Head of caudate nucleus (tissue), 42 donors: ENCODE data around the gene HS3ST4.

Experiments
- DNase-seq, 42 donors: peaks; one replicate each; pipeline versions ENCODE4 v3.0.0 to v3.0.0-alpha.2; 2020 to 2021; ENCODE audit warnings: mixed read lengths in 7 of 42
- intact Hi-C: fragments of 100-400 bp; cut with DNase I; formaldehyde crosslinking; loops from one replicate; pipeline ENCODE4 v1.15.0; 2022

Gene HS3ST4

GRCh38 chr16:26129997-26130396, 438.2 kb downstream of the HS3ST4 start:
- intact Hi-C loops: no loop called here
- no peak for DNase-seq

DNA sequence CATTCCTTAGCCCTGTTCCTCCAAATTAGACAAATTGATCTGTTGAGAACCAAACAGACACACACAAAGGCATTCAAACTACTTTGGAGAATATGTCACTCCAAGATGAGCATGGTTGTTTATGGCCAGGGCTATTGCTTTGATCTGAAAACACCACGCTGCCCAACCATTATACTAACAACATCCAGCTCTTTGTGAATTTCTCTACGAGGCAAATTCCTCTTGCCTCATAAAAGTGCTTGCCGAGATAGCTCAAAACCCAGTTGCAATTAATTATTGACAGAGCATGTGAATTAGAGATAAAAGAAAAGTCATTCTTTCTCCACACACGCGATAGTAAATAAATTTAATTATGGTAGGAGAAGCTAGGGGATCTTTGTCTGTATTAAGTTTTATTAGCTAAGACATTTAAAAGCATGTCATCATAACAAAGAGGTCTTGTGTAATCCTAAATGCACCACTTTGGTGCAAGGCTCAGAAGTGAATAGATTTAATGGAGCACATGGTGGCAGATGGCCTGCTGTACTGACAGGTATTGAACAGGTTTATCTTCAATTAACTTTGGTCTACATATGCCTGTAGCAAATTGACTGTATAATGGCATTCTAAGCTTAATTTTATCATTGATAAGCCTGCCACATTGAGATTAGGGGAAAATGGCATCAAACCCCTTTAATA, 441.8 kb downstream of the HS3ST4 start:
- intact Hi-C loops: no loop called here
- DNase-seq: no peak

- intact Hi-C loops: no loop called here
- DNase-seq: no peak
Observed at GRCh38 chr16:26134588-26134987, 442.8 kb downstream of the HS3ST4 start.

DNA sequence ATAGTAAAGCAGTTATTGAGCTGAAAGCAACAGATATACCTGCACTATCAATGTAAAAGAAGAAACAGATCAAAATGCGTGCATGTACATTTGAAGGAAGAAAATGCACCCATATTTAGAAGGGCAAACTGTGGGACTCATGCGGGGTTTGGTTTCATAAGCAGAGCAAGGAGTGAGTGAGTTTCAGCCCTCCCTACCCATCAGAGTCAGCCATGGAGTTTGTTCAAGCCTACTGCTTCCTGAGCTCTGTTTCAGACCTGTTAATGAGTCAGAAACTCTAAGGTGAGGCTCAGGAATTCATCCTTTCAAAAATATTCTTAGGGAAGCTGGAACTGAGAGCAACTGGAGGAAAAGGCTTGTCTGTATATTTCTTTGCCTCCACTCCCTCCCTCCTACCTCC, 446.2 kb downstream of the HS3ST4 start:
- intact Hi-C loops: no loop called here
- DNase-seq: peak in 31 of 42 donors; percentile 3 to 80 (median 33)

DNA sequence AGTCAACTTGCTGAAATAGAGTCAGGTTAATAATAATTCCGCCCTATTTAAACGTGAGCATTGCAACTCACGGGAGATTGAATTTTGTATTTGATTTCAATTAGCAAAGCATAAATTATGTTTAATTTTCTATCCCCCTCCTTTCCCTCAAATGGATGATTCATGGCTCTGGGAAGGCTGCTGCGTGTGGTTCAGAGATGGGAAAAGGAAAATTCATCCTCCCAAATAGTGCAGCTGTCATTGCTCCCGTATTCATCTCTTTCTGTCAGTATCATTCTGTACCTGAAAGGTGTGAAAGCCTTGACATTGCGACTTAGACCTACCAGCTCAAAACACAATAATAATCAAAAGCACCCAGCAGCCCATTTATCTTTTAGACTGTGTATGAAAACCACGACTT, 447.3 kb downstream of the HS3ST4 start:
- intact Hi-C loops: no loop called here
- DNase-seq: peak in 16 of 42 donors; percentile 2 to 61 (median 18)

DNA sequence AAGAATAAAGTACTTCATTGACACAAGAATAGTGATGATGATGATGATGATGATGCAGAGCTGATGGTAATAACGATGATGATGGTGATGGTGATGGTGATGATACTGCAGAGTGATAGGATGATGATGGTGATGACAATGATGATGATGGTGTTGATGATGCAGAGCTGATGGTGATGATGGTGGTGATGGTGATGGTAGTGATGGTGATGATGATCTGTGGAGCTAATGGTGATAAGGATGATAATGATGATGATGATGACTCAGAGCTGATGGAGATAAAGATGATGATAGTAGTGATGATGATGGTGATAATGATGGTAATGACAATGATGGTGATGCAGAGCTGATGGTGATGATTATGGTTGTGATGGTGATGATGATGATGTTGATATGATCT, 448.1 kb downstream of the HS3ST4 start:
- intact Hi-C loops: no loop called here

GRCh38 chr16:26149364-26150190, 457.8 kb downstream of the HS3ST4 start:
- intact Hi-C loops: no loop called here
- peak in 16 of 42 donors; percentile 5 to 55 (median 22) for DNase-seq

More for the DNA sequence above, 448.1 kb downstream of the HS3ST4 start:
- no peak for DNase-seq

DNA sequence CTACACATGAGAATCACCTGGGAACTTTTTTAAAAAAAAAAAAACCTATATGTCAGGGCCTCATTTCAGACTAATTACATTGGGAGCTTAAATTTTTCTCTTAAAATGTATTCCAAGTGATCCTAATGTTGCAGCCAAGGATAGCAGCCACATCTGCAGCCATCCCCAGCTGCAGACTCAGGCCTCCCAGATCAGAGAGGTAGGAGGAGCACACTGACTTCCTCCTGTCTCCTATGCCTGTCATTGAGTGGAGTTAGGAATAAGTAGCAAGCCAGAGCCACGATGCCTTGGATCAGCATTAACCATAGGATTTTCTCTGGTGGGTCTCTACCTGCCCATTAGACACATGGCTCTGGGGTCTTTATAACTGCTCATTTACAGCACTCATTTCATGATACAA, 463.5 kb downstream of the HS3ST4 start:
- intact Hi-C loops: no loop called here
- DNase-seq: no peak

GRCh38 chr16:26157319-26157718, 465.6 kb downstream of the HS3ST4 start:
- intact Hi-C loops: no loop called here
- DNase-seq: no peak

- intact Hi-C loops: no loop called here
- no peak for DNase-seq
Observed at GRCh38 chr16:26158142-26158759, 466.5 kb downstream of the HS3ST4 start.

GRCh38 chr16:26161461-26162180, 469.9 kb downstream of the HS3ST4 start:
- DNase-seq: no peak
- intact Hi-C loops: no loop called here

DNA sequence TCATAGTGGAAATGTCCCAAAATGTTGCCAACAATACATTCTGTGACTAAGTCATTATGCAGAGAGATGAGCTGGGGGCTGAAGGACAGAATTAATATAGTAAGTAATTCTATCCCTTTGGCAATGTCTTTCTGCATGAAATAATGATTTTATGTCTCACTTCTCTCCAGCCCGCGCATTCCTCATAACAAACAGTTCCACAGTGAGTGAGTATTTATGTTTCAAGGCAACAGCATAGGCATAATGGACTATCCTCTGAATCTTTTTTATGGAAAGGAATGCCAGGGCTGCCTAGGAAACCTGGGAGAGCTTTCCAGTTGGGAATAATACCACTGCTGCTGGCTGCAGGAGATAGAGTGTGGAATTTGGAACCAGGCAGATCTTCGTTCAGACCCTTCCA, 477.7 kb downstream of the HS3ST4 start:
- DNase-seq: peak in 22 of 42 donors; percentile 1 to 63 (median 20)
- intact Hi-C loops: no loop called here

- intact Hi-C loops: no loop called here
- DNase-seq: no peak
Observed at GRCh38 chr16:26175944-26176343, 484.2 kb downstream of the HS3ST4 start.

DNA sequence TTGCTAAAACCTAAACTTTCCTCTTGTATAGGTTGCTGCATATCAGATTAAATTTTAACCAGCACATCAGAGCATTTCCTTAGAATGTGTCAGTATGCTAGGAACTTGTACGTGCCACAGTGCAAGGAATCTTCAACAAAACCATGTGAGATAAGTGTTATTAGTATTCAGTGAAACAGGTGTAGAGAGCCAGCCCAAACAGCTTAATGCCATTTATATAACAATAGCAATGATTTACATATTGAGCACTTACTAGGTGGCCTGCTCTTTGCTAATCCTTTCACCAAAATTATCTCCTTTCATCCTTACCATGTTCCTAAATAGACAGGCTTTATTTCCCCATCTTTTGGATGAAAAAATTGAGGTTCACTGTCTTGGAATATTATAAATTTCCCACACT, 485.7 kb downstream of the HS3ST4 start:
- intact Hi-C loops: no loop called here
- DNase-seq: no peak

DNA sequence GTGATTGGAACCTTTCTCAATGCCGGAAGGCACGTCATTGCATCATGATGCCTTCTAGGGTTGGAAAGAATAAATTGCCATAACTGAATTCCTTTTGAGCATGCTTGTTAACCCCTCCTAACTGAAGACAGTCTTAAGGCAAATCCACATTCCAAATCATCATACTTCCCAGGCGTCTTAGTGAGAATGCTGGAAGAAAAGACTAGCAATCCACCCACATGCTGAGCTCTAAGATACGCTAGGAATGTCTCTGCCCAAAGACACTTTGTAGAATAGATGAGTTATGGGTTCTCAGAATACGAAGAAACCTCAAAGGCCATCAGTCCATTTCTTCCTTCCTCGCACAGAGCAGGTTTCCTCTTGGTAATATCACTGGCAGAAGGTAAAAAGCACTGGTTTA, 486.5 kb downstream of the HS3ST4 start:
- DNase-seq: no peak
- intact Hi-C loops: no loop called here

- DNase-seq: no peak
- intact Hi-C loops: no loop called here
Observed at GRCh38 chr16:26186091-26186615, 494.4 kb downstream of the HS3ST4 start.
